Measurements from ENCODE around the gene GALNT15.

GRCh38 chr3:16145176-16145575 is 29.3 kb upstream of the GALNT15 start:
- TF ChIP-seq CTCF (conservative IDR thresholded peaks at IDR 0.05) (no peak), EZH2 (IDR thresholded peaks at IDR 0.05; ENCODE audit: low read depth) (no peak)
